ENCODE results near the gene LHFPL3.
"Not testable (repeated sequence)": the region's sequence is repeated elsewhere in the genome, so short reads cannot be mapped to it uniquely, and the experiment has no call there.

Gene LHFPL3

GRCh38 chr7:104328296-104328969 lies at the start of gene LHFPL3:
Gene LHFPL3 (plus strand): TSS chr7:104328603.
- DNase-seq, result no peak

- not testable (repeated sequence) for DNase-seq
Measured at GRCh38 chr7:104281685-104282084, 46.7 kb upstream of the LHFPL3 start.

GRCh38 chr7:104286839-104287238 lies 41.6 kb upstream of the LHFPL3 start:
- DNase-seq, result no peak

GRCh38 chr7:104288137-104288536 lies 40.3 kb upstream of the LHFPL3 start:
- no peak for DNase-seq

- DNase-seq, result no peak
Measured at GRCh38 chr7:104294291-104294690, 34.1 kb upstream of the LHFPL3 start.

GRCh38 chr7:104296266-104296665 lies 32.1 kb upstream of the LHFPL3 start:
- no peak for DNase-seq

GRCh38 chr7:104296900-104297299 lies 31.5 kb upstream of the LHFPL3 start:
- no peak for DNase-seq

- no peak for DNase-seq
Measured at GRCh38 chr7:104299323-104299722, 29.1 kb upstream of the LHFPL3 start.

- no peak for DNase-seq
Measured at GRCh38 chr7:104299777-104300176, 28.6 kb upstream of the LHFPL3 start.

GRCh38 chr7:104306793-104307192 lies 21.6 kb upstream of the LHFPL3 start:
- no peak for DNase-seq

- no peak for DNase-seq
Measured at GRCh38 chr7:104317948-104318629, 10.3 kb upstream of the LHFPL3 start.

- DNase-seq, result no peak
Measured at GRCh38 chr7:104327534-104327933, 869 bp upstream of the LHFPL3 start.

- no peak for DNase-seq
Measured at GRCh38 chr7:104327938-104328295, 486 bp upstream of the LHFPL3 start.

GRCh38 chr7:104328970-104329825 lies 795 bp downstream of the LHFPL3 start:
- no peak for DNase-seq

- no peak for DNase-seq
Measured at GRCh38 chr7:104341546-104341945, 13.1 kb downstream of the LHFPL3 start.

GRCh38 chr7:104352736-104353135 lies 24.3 kb downstream of the LHFPL3 start:
- DNase-seq, result no peak

- no peak for DNase-seq
Measured at GRCh38 chr7:104357166-104357565, 28.8 kb downstream of the LHFPL3 start.

- no peak for DNase-seq
Measured at GRCh38 chr7:104358446-104359132, 30.2 kb downstream of the LHFPL3 start.

- DNase-seq, result no peak
Measured at GRCh38 chr7:104362756-104363155, 34.4 kb downstream of the LHFPL3 start.

GRCh38 chr7:104363355-104363754 lies 35.0 kb downstream of the LHFPL3 start:
- no peak for DNase-seq

GRCh38 chr7:104366390-104366789 lies 38.0 kb downstream of the LHFPL3 start:
- DNase-seq, result no peak

GRCh38 chr7:104367926-104368325 lies 39.5 kb downstream of the LHFPL3 start:
- DNase-seq, result no peak
